Measurements from ENCODE around the gene EPN1.
A peak's percentile ranks its signal among the peaks of the same experiment; 100 is the strongest.

EPN1 gene

DNA sequence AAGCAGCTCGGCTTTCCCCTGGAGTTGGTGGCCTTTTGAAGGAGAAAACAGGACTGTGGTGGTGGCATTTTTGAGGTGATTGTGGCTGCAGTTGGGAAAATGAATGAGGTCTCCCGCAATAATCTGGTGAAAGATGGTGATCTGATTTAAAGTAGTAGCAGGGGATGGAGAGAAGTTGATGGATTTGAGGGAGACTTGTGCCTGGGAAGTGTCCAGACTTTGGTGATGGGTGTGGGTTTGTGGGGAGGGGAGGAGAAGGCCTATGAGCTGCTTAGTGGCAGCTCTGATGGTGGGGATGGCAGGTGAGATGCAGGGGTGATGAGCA lies 4.0 kb upstream of the EPN1 start:
- no peaks in the 10 kb centered on the region for H3K27me3 ChIP-seq (ENCODE audit: insufficient read depth, low read length)
- peaks cover 37% of the 10 kb centered on the region for H3K79me2 ChIP-seq (ENCODE audit: control insufficient read depth, insufficient read depth, low read length, unreplicated experiment)
- H3K36me3 ChIP-seq (ENCODE audit: insufficient read depth, low read length) = peaks cover 2% of the 10 kb centered on the region; the same call in 1 of the 2 replicates
- no peak overlapping the region for H3K4me3 ChIP-seq (ENCODE audit: low read depth, low read length)
- peaks cover 22% of the 10 kb centered on the region for H3K4me1 ChIP-seq (ENCODE audit: control insufficient read depth, insufficient read depth, low read length, unreplicated experiment)
- H3K27ac ChIP-seq (ENCODE audit: low read depth, low read length) = no peak overlapping the region
- no peak overlapping the region for H2AFZ ChIP-seq (ENCODE audit: low read length, unreplicated experiment)

DNA sequence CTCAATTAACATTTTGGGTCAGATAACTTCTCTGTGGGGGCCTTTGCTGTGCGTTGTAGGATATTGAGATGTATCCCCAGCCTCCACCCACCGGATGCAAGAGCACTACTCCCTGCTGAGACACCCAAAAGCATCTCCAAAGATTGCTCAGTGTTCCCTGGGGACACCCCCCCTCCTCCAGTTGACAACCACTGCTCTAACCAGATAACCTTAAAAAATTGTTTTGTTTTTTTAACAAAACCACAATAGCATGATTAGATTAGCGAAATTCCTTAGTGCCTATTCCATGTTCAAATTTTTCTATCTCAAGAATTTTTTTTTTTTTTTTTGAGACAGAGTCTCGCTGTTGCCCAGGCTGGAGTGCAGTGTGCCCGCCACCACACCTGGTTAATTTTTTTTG lies 2.6 kb upstream of the EPN1 start:
- peak overlapping the region; percentile 48 for H3K27ac ChIP-seq (ENCODE audit: low read depth, low read length)
- H3K4me1 ChIP-seq (ENCODE audit: control insufficient read depth, insufficient read depth, low read length, unreplicated experiment) = peaks cover 36% of the 10 kb centered on the region
- H3K27me3 ChIP-seq (ENCODE audit: insufficient read depth, low read length) = no peaks in the 10 kb centered on the region
- no peaks in the 10 kb centered on the region for H3K36me3 ChIP-seq (ENCODE audit: insufficient read depth, low read length)
- peaks cover 44% of the 10 kb centered on the region for H3K79me2 ChIP-seq (ENCODE audit: control insufficient read depth, insufficient read depth, low read length, unreplicated experiment)
- H2AFZ ChIP-seq (ENCODE audit: low read length, unreplicated experiment) = no peak overlapping the region
- no peak overlapping the region for H3K4me3 ChIP-seq (ENCODE audit: low read depth, low read length)

GRCh38 chr19:55673465-55673864 lies 1.6 kb upstream of the EPN1 start:
- H3K27me3 ChIP-seq (ENCODE audit: insufficient read depth, low read length) = no peaks in the 10 kb centered on the region
- H3K4me3 ChIP-seq (ENCODE audit: low read depth, low read length) = no peak overlapping the region
- peaks cover 55% of the 10 kb centered on the region for H3K79me2 ChIP-seq (ENCODE audit: control insufficient read depth, insufficient read depth, low read length, unreplicated experiment)
- peaks cover 41% of the 10 kb centered on the region for H3K4me1 ChIP-seq (ENCODE audit: control insufficient read depth, insufficient read depth, low read length, unreplicated experiment)
- H2AFZ ChIP-seq (ENCODE audit: low read length, unreplicated experiment) = no peak overlapping the region
- H3K36me3 ChIP-seq (ENCODE audit: insufficient read depth, low read length) = no peaks in the 10 kb centered on the region
- no peak overlapping the region for H3K27ac ChIP-seq (ENCODE audit: low read depth, low read length)

GRCh38 chr19:55673889-55674288 lies 1.1 kb upstream of the EPN1 start:
- H2AFZ ChIP-seq (ENCODE audit: low read length, unreplicated experiment) = no peak overlapping the region
- no peak overlapping the region for H3K27ac ChIP-seq (ENCODE audit: low read depth, low read length)
- peaks cover 41% of the 10 kb centered on the region for H3K4me1 ChIP-seq (ENCODE audit: control insufficient read depth, insufficient read depth, low read length, unreplicated experiment)
- H3K79me2 ChIP-seq (ENCODE audit: control insufficient read depth, insufficient read depth, low read length, unreplicated experiment) = peaks cover 57% of the 10 kb centered on the region
- no peaks in the 10 kb centered on the region for H3K27me3 ChIP-seq (ENCODE audit: insufficient read depth, low read length)
- H3K4me3 ChIP-seq (ENCODE audit: low read depth, low read length) = no peak overlapping the region
- H3K36me3 ChIP-seq (ENCODE audit: insufficient read depth, low read length) = no peaks in the 10 kb centered on the region

- no peak overlapping the region for H2AFZ ChIP-seq (ENCODE audit: low read length, unreplicated experiment)
- peak overlapping the region; percentile 98 for H3K4me3 ChIP-seq (ENCODE audit: low read depth, low read length)
- peaks cover 5% of the 10 kb centered on the region; the same call in 1 of the 2 replicates for H3K36me3 ChIP-seq (ENCODE audit: insufficient read depth, low read length)
- peak overlapping the region; percentile 45; the same call in 1 of the 2 replicates for H3K27ac ChIP-seq (ENCODE audit: low read depth, low read length)
- H3K4me1 ChIP-seq (ENCODE audit: control insufficient read depth, insufficient read depth, low read length, unreplicated experiment) = peaks cover 44% of the 10 kb centered on the region
- H3K79me2 ChIP-seq (ENCODE audit: control insufficient read depth, insufficient read depth, low read length, unreplicated experiment) = peaks cover 58% of the 10 kb centered on the region
- H3K27me3 ChIP-seq (ENCODE audit: insufficient read depth, low read length) = no peaks in the 10 kb centered on the region
Observed at GRCh38 chr19:55674459-55674840, 576 bp upstream of the EPN1 start.

DNA sequence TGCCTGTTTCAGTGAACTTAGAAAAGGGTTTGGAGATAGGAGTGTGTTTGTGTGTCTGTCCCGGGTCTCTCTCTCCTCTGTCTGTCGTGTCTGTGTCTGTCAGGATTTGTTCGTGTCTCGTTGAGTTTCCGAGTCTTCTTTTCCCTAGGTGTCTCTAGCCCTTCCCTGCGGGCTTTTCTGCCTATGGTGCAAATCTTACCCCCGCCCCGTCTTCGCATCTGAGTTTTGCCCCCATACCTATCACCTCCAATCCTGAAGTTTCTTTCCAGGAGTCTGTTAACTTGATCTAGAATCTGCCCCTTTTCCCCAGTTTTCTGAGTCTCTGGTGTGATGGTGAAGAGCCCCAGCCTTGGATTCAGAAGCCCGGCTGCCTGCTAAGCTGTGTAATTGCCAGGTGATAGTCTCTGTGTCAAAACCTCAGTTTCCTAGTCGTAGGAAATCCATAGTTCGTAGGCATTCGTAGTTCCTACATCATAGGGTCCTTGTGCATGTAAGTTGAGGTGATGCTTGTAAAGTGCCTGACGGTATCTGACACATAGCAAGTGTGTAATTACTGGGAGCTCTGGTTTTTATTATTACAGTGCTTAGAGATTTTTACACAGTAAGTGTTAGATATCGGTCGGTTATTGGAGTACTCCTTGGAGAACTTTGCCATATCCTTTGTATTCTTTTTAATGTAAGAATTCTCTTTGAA lies 782 bp downstream of the EPN1 start:
- Histone ChIP-seq H3K36me3 (ENCODE audit: insufficient read depth, low read length) (peaks cover 5% of the 10 kb centered on the region; the same call in 1 of the 2 replicates), H3K27me3 (ENCODE audit: insufficient read depth, low read length) (no peaks in the 10 kb centered on the region), H3K27ac (ENCODE audit: low read depth, low read length) (peak overlapping the region; percentile 63), H3K4me3 (ENCODE audit: low read depth, low read length) (peak overlapping the region; percentile 98), H3K4me1 (ENCODE audit: control insufficient read depth, insufficient read depth, low read length, unreplicated experiment) (peaks cover 49% of the 10 kb centered on the region), H2AFZ (ENCODE audit: low read length, unreplicated experiment) (peak overlapping the region; percentile 85), H3K79me2 (ENCODE audit: control insufficient read depth, insufficient read depth, low read length, unreplicated experiment) (peaks cover 65% of the 10 kb centered on the region)

DNA sequence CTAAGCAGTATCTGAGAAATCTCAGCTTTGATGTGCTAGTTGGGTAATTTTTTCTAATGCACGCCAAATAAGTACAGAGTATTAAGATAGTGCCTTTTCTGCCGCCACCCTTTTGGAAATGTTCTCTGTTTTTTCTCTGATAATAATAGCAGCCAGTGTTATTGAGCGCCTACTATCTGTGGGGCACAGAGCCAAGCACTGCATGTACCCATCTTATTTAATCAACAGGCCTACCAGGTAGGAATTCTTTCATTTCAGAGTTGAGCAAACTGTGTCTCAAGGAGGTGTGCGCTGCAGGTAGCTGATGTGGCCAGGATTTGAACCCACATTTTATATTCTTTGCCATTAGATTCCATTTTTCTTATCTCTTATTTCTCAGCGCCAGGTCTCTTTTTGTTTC lies 1.4 kb downstream of the EPN1 start:
- peaks cover 71% of the 10 kb centered on the region for H3K79me2 ChIP-seq (ENCODE audit: control insufficient read depth, insufficient read depth, low read length, unreplicated experiment)
- peaks cover 5% of the 10 kb centered on the region; the same call in 1 of the 2 replicates for H3K36me3 ChIP-seq (ENCODE audit: insufficient read depth, low read length)

GRCh38 chr19:55676889-55677505 lies 2.0 kb downstream of the EPN1 start:
- H3K27ac ChIP-seq (ENCODE audit: low read depth, low read length) = no peak overlapping the region
- H3K36me3 ChIP-seq (ENCODE audit: insufficient read depth, low read length) = peaks cover 7% of the 10 kb centered on the region; the same call in 1 of the 2 replicates
- H3K27me3 ChIP-seq (ENCODE audit: insufficient read depth, low read length) = no peaks in the 10 kb centered on the region
- H3K4me3 ChIP-seq (ENCODE audit: low read depth, low read length) = peak overlapping the region; percentile 98
- no peak overlapping the region for H2AFZ ChIP-seq (ENCODE audit: low read length, unreplicated experiment)
- peaks cover 49% of the 10 kb centered on the region for H3K4me1 ChIP-seq (ENCODE audit: control insufficient read depth, insufficient read depth, low read length, unreplicated experiment)
- H3K79me2 ChIP-seq (ENCODE audit: control insufficient read depth, insufficient read depth, low read length, unreplicated experiment) = peaks cover 77% of the 10 kb centered on the region

More for the DNA sequence above, 1.4 kb downstream of the EPN1 start:
- peak overlapping the region; percentile 98 for H3K4me3 ChIP-seq (ENCODE audit: low read depth, low read length)
- H3K27me3 ChIP-seq (ENCODE audit: insufficient read depth, low read length) = no peaks in the 10 kb centered on the region
- no peak overlapping the region for H2AFZ ChIP-seq (ENCODE audit: low read length, unreplicated experiment)
- H3K4me1 ChIP-seq (ENCODE audit: control insufficient read depth, insufficient read depth, low read length, unreplicated experiment) = peaks cover 52% of the 10 kb centered on the region
- H3K27ac ChIP-seq (ENCODE audit: low read depth, low read length) = no peak overlapping the region

DNA sequence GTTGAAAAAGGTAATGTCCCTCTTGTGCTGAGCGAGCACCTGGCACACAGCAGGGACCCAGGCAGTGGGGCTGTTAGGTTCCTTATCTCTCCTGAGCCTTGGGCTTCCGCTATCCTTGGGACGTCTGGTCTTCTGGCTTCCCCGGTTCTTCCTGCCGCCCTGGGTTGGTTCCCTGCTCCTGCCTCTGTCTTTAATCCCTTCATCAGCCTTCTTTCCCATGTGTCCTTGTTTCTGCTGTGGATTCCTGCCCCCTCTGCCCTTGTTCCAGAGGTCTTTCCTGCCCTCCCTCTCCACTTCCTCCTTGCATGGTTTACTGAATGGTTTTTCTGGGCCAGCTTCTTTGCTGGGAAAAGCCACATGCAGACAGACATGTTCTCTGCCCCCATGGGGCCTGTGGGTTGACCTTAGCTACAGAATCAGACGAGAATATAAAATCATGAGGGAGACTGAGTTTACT lies 2.6 kb downstream of the EPN1 start:
- H3K36me3 ChIP-seq (ENCODE audit: insufficient read depth, low read length) = peaks cover 10% of the 10 kb centered on the region; the same call in 1 of the 2 replicates

GRCh38 chr19:55678121-55678671 lies 3.2 kb downstream of the EPN1 start:
- Histone ChIP-seq H3K27ac (ENCODE audit: low read depth, low read length) (no peak overlapping the region), H3K79me2 (ENCODE audit: control insufficient read depth, insufficient read depth, low read length, unreplicated experiment) (peaks cover 79% of the 10 kb centered on the region), H3K27me3 (ENCODE audit: insufficient read depth, low read length) (no peaks in the 10 kb centered on the region), H3K4me1 (ENCODE audit: control insufficient read depth, insufficient read depth, low read length, unreplicated experiment) (peaks cover 43% of the 10 kb centered on the region), H2AFZ (ENCODE audit: low read length, unreplicated experiment) (no peak overlapping the region), H3K36me3 (ENCODE audit: insufficient read depth, low read length) (peaks cover 10% of the 10 kb centered on the region; the same call in 1 of the 2 replicates), H3K4me3 (ENCODE audit: low read depth, low read length) (no peak overlapping the region)

More for the DNA sequence above, 2.6 kb downstream of the EPN1 start:
- no peak overlapping the region for H2AFZ ChIP-seq (ENCODE audit: low read length, unreplicated experiment)
- H3K27me3 ChIP-seq (ENCODE audit: insufficient read depth, low read length) = no peaks in the 10 kb centered on the region
- H3K4me3 ChIP-seq (ENCODE audit: low read depth, low read length) = no peak overlapping the region
- H3K27ac ChIP-seq (ENCODE audit: low read depth, low read length) = no peak overlapping the region
- peaks cover 81% of the 10 kb centered on the region for H3K79me2 ChIP-seq (ENCODE audit: control insufficient read depth, insufficient read depth, low read length, unreplicated experiment)
- H3K4me1 ChIP-seq (ENCODE audit: control insufficient read depth, insufficient read depth, low read length, unreplicated experiment) = peaks cover 43% of the 10 kb centered on the region

All from ACC112 (cell line).